ENCODE measurements around the gene TNFRSF19. TPM values are rescaled to one million over a fixed set of nuclear protein-coding genes. Genes with fewer than 3 reads are reported as not detected.

The TNFRSF19 gene
- total and polyA plus RNA-seq, 10 of the 15 experiments (the other 5 are each of a cell fraction or from before 2014, with no cell fraction given), result 16.4 to 46.2 (median 35.4) TPM

- ChIA-PET SMC1A (ENCODE audit: uncharacterized antibody, unreplicated experiment) (interaction anchor here (0.7 kb wide), 1 partner anchor 42 kb away, joined by 3 read pairs; no protein-coding TSS in a partner anchor), RAD21 (ENCODE audit: unreplicated experiment) (no interaction called here), CTCF (no interaction called here), POLR2A (no interaction called here)
- no peak overlapping the region for H3K4me3 ChIP-seq
- no peak overlapping the region for H2AFZ ChIP-seq (ENCODE audit: control insufficient read depth, low read depth, low read length)
- no peaks in the 10 kb centered on the region for H3K4me1 ChIP-seq (ENCODE audit: control insufficient read depth, insufficient read depth, low read length)
- 0% methylated on average over 3 of the region's 3 CpGs for WGBS (ENCODE audit: insufficient coverage, insufficient replicate concordance, low lambda C conversion rate, missing lambda C conversion rate)
- ATAC-seq, result no peak
- H3K27me3 ChIP-seq (replicated peaks in 1 of 2; ENCODE audit: control insufficient read depth in 2 of 2, insufficient read depth in 2 of 2, low read length in 1 of 2), result no peaks in the 10 kb centered on the region
- H3K27ac ChIP-seq (ENCODE audit: control insufficient read depth, insufficient read depth), result no peak overlapping the region
- no peak for FAIRE-seq
- TF ChIP-seq E2F8 (IDR thresholded peaks at IDR 0.05; ENCODE audit: low read depth, partially characterized antibody) (no peak), NFYA (IDR thresholded peaks at IDR 0.05; ENCODE audit: borderline replicate concordance, low read depth, low read length) (no peak), RELA (IDR thresholded peaks at IDR 0.05; ENCODE audit: borderline replicate concordance, partially characterized antibody) (no peak), ELK1 (IDR thresholded peaks at IDR 0.05; ENCODE audit: low read depth, low read length) (no peak), BCL11A (IDR thresholded peaks at IDR 0.05; ENCODE audit: low read depth, low read length) (no peak), ZSCAN29 (IDR thresholded peaks at IDR 0.05) (no peak), USF2 (IDR thresholded peaks at IDR 0.05; ENCODE audit: borderline replicate concordance, low read depth, low read length) (no peak), ZBED1 (IDR thresholded peaks at IDR 0.05; ENCODE audit: borderline replicate concordance) (no peak), ZNF622 (IDR thresholded peaks at IDR 0.05) (no peak), DPF2 (IDR thresholded peaks at IDR 0.05) (no peak)
- TF ChIP-seq, protein P1, sequence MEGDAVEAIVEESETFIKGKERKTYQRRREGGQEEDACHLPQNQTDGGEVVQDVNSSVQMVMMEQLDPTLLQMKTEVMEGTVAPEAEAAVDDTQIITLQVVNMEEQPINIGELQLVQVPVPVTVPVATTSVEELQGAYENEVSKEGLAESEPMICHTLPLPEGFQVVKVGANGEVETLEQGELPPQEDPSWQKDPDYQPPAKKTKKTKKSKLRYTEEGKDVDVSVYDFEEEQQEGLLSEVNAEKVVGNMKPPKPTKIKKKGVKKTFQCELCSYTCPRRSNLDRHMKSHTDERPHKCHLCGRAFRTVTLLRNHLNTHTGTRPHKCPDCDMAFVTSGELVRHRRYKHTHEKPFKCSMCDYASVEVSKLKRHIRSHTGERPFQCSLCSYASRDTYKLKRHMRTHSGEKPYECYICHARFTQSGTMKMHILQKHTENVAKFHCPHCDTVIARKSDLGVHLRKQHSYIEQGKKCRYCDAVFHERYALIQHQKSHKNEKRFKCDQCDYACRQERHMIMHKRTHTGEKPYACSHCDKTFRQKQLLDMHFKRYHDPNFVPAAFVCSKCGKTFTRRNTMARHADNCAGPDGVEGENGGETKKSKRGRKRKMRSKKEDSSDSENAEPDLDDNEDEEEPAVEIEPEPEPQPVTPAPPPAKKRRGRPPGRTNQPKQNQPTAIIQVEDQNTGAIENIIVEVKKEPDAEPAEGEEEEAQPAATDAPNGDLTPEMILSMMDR (IDR thresholded peaks at IDR 0.05 in 2 of 3, conservative IDR thresholded peaks at IDR 0.05 in 1 of 3; ENCODE audit: control insufficient read depth in 2 of 3, extremely low read depth in 1 of 3, insufficient read depth in 1 of 3, low read depth in 3 of 3, low read length in 3 of 3), result no peak
- H3K79me2 ChIP-seq (ENCODE audit: control insufficient read depth, insufficient read depth, low read length), result no peaks in the 10 kb centered on the region; the same call in 1 of the 2 replicates
- H3K9me3 ChIP-seq (replicated peaks; ENCODE audit: control insufficient read depth, insufficient read depth, low read length), result no peaks in the 10 kb centered on the region
- peaks cover 0 to 12% of the 10 kb centered on the region in 2 experiments; a peak in 2 of 4 replicates for H3K36me3 ChIP-seq (ENCODE audit: control insufficient read depth in 2 of 2, insufficient read depth in 2 of 2, low read length in 1 of 2)
- intact Hi-C loops (cut with micrococcal nuclease; ENCODE audit: unreplicated experiment), result no loop called here
- no peak for DNase-seq (ENCODE audit: low read depth, low spot score)
- 0 out of 2 replicates have a peak, but pooled peaks cover 3% of the 10 kb centered on the region for H4K20me1 ChIP-seq (ENCODE audit: control insufficient read depth, insufficient read depth)
- H3K9ac ChIP-seq (ENCODE audit: control insufficient read depth, insufficient read depth, low read length), result no peak overlapping the region; the same call in 1 of the 2 replicates
- BruUV-seq (replicated peaks), result no TSS peak
- in situ Hi-C loops (cut with MboI), result no loop called here
- no peak overlapping the region for H3K4me2 ChIP-seq (ENCODE audit: control insufficient read depth, insufficient read depth)
Measured at GRCh38 chr13:23632741-23633140, 62.5 kb downstream of the TNFRSF19 start.

All from GM12878 (cell line).